ENCODE measurements around the gene ITGB3BP.

DNA sequence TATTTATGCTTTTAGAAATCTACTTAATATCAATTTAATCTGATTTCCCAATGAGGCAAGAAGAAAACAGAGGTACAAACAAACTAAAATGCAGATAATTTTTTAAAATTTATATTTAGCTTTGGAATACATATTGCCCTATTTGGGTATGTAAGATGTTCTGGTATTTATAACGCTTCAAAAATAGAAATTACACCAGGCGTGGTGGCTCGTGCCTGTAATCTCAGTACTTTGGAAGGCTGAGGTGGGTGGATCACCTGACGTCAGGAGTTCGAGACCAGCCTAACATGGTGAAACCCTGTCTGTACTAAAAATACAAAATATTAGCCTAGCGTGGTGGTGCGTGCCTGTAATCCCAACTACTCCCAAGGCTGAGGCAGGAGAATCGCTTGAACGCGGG, 13.3 kb downstream of the ITGB3BP start:
- TF ChIP-seq, protein P1, sequence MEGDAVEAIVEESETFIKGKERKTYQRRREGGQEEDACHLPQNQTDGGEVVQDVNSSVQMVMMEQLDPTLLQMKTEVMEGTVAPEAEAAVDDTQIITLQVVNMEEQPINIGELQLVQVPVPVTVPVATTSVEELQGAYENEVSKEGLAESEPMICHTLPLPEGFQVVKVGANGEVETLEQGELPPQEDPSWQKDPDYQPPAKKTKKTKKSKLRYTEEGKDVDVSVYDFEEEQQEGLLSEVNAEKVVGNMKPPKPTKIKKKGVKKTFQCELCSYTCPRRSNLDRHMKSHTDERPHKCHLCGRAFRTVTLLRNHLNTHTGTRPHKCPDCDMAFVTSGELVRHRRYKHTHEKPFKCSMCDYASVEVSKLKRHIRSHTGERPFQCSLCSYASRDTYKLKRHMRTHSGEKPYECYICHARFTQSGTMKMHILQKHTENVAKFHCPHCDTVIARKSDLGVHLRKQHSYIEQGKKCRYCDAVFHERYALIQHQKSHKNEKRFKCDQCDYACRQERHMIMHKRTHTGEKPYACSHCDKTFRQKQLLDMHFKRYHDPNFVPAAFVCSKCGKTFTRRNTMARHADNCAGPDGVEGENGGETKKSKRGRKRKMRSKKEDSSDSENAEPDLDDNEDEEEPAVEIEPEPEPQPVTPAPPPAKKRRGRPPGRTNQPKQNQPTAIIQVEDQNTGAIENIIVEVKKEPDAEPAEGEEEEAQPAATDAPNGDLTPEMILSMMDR (IDR thresholded peaks at IDR 0.05): no peak
- no peak for TF ChIP-seq POLR2A (IDR thresholded peaks at IDR 0.05)

Data from body of pancreas (tissue), 4 donors.